Right lobe of liver (tissue), 4 donors: ENCODE data around the gene AGR3.

Experiments used
- POLR2A ChIP-seq: fragments of 450-650 bp; IDR thresholded peaks from one replicate; pipeline ENCODE4 v1.6.1; 2017; ENCODE audit warnings: antibody characterized with exemption, mild to moderate bottlenecking
- TF ChIP-seq, protein P1 (sequence below), 4 donors: fragments of 200-600 bp in 3 of 4; fragments of 450-650 bp in 1 of 4; IDR thresholded peaks; one replicate each; pipeline versions ENCODE4 v1.5.1 to v1.8.0; 2016 to 2022; ENCODE audit warnings: antibody characterized with exemption in 4 of 4, mild to moderate bottlenecking in 2 of 4
- donor health status: DM: no; HTN: no; CAD: no.
- donor health status: DM: no; HTN: no; CAD: no.
- donor health status: DM: no; HTN: yes; CAD: no.

DNA sequence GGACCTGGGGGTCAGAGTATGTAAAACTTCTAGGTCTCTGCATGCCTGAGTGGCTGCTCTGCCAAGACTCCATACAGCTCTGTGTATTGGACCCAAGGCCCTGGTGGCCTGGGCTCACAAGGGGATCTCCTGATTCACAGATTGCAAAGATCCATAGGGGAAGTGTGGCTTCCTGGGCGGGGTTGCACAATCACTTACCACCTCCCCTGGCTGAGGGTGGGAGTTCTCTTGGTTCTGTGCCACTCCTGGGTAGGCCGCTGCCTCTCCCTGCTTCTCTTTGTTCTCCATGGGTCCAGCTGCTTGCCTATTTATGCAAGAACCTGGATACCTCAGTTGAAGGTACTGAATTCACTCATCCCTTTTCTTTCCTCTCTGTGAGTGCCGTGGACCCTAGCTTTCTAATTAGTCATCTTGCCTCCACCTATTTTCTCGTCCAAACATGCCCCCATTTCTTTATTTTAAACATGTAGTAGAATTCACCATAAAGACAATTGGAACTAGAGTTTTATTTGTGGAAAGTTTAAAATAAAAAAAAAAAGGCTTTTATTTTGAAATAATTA is 18.5 kb upstream of the AGR3 start:
- TF ChIP-seq POLR2A: no peak
- TF ChIP-seq, protein P1, sequence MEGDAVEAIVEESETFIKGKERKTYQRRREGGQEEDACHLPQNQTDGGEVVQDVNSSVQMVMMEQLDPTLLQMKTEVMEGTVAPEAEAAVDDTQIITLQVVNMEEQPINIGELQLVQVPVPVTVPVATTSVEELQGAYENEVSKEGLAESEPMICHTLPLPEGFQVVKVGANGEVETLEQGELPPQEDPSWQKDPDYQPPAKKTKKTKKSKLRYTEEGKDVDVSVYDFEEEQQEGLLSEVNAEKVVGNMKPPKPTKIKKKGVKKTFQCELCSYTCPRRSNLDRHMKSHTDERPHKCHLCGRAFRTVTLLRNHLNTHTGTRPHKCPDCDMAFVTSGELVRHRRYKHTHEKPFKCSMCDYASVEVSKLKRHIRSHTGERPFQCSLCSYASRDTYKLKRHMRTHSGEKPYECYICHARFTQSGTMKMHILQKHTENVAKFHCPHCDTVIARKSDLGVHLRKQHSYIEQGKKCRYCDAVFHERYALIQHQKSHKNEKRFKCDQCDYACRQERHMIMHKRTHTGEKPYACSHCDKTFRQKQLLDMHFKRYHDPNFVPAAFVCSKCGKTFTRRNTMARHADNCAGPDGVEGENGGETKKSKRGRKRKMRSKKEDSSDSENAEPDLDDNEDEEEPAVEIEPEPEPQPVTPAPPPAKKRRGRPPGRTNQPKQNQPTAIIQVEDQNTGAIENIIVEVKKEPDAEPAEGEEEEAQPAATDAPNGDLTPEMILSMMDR (IDR thresholded peaks at IDR 0.05): no peak
